Loucy (cell line): ENCODE measurements around the gene SNX25.

Source experiments
- CTCF ChIP-seq: fragments of 200-600 bp; sonication (generic); conservative IDR thresholded peaks from 2 replicates; pipeline ENCODE4 v1.5.1; 2014; ENCODE audit warnings: mild to moderate bottlenecking, antibody characterized with exemption, low read length
- EZH2phosphoT487 ChIP-seq: fragments of 200-600 bp; IDR thresholded peaks from 2 replicates; pipeline ENCODE4 v1.6.1; 2018; ENCODE audit warnings: antibody characterized with exemption, mild to moderate bottlenecking, moderate library complexity, borderline replicate concordance

GRCh38 chr4:185171373-185172071 lies 37.9 kb upstream of the SNX25 start:
- TF ChIP-seq CTCF: no peak
- TF ChIP-seq EZH2phosphoT487: no peak
